NCI-H1436 treated with DMSO at 0.1 percent for 48 hours (cell line): ENCODE results near the gene LTB4R.
"Not testable (repeated sequence)": the region's sequence is repeated elsewhere in the genome, so short reads cannot be mapped to it uniquely, and the experiment has no call there.

Experiments used
- DNase-seq: peaks from one replicate; lab custom pipeline; 2025; lab: John Stamatoyannopoulos, UW

The LTB4R gene

DNA sequence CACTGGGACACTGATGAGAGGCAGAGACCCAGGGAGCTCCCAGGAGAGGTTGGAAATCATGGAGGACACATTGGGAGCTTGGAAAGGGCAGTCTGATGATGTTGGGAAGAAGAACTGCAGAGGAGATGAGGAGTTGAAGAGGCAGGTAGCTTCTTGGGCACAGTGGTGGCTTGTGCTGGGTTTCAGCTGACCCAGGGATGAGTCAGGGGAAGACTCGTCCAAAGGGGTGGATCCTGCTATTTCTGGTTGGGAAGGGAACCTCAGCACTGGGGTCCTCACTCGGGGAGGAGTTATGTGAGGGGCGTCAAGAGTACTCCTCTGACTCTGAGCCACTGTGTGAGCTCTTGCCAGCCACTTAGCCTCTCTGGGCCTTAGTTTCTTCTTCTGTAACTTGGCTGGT, 12.0 kb downstream of the LTB4R start:
- no peak for DNase-seq

GRCh38 chr14:24324024-24324423, 12.7 kb downstream of the LTB4R start:
- DNase-seq: no peak

DNA sequence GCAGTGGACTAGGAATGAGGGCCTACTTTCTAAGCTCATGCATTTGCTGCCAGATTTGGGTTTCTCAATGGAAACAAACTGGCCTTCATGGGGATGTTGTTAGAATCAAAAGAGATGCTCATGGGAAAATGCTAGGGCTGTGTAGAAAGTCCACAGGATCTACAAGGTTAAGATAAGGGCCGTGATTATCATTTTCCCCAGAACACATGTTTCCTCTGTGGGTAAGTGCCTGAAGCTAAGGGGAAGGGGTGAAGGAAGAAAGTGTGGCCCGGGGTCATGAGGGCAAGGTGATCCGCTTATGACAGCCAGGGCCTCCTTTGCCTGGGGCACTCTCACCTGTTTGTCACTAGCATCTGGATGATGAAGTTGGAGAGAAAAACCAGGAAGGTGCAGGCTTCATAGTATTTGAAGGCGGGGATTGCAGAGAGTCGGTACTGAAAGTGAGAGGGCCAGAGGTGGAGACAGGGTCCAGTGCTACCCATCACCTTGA, 13.8 kb downstream of the LTB4R start:
- no peak for DNase-seq

- no peak for DNase-seq
Measured at GRCh38 chr14:24325963-24326362, 14.7 kb downstream of the LTB4R start.

DNA sequence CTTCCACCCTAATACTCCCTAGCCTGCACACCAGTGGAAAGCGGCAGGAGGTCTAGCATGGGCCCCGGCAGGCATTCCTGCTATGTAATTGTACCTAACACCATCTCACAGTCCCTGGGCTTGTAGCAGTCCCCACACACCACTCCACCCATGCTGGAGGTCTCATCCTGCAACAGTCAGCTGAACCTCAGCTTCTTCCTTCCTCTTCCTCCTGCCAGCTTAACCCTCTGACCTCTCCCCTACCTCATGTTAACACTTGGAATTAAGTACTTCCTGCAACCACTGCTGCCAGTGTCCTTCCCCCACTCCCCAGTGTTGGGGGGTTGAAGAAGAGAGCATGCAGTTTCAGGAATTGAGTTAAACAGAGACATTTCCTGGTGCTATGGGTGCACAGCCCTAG, 16.0 kb downstream of the LTB4R start:
- no peak for DNase-seq

GRCh38 chr14:24327914-24328313, 16.6 kb downstream of the LTB4R start:
- DNase-seq: not testable (repeated sequence)

DNA sequence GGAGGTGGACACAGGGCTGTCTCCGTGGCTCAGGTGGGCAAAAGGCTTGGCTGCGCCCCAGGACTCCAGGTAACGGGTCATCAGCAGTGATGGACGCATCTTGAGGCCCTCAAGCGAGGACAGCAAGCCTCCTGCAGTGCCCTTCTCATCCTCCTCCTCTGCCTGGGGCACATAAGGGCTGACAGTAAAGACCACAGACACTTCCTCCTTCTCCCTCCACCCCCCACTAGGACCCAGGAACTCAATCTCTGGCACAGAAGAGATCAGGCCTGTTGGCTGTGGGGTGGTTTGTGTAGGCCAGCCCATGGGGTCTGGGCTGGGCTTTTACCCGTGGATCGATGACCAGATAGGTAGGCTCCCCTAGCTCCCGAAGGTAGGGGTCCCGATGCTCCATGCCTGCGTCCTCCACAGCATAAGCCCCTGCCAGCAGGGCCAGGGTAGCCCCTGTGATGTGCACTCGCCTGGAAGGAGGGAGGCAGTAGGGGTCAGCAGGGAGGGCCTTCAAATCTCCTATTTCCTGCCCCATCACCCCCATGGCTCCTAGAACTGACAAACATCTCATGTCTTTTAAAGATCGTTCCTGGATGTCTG, 17.9 kb downstream of the LTB4R start:
- no peak for DNase-seq

DNA sequence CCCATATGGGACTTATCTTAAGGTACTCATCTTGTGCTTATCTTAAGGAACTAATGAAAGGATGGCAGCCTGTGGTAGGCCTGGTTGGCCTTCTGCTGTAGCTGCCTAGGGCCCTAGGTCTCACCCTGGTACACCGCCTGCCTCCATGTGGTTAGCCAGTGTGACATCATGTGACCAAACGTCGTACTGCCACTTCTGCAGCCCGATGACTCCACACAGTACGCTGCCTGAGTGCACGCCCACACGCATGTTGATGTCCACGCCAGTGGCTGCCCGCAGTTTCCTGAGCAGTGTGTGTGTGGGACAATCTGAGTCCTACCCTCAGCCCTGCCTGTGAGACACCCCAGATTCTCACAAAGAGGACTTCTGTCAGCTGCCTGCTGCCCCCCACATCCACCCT, 18.4 kb downstream of the LTB4R start:
- DNase-seq: no peak

- no peak for DNase-seq
Measured at GRCh38 chr14:24330973-24331674, 19.8 kb downstream of the LTB4R start.

DNA sequence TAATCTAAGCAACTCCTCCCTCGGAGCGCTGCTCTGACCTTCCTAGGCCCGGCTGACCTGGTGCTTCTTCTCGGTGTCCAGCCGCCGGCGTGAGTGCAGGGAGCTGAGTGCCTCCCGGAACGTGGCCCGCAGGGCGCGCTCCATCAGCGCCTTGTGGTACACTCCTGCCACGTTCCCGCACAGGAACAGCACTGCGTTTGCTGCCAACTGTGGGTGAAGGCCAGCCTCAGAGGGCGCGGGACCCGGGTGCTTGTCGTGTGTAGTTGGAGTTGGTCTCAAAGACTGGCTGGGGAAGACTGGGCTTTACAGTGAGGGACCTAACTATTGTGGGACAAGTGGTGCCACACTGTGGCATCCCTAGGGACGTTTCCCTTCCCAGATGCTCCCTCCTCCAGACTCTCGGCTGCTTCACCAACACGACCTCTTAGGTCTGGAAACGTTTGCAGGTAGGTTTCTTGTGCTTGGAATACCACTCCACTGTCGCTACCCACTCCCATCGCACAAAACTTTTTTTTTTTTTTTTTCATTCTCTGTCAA, 20.5 kb downstream of the LTB4R start:
- DNase-seq: no peak

DNA sequence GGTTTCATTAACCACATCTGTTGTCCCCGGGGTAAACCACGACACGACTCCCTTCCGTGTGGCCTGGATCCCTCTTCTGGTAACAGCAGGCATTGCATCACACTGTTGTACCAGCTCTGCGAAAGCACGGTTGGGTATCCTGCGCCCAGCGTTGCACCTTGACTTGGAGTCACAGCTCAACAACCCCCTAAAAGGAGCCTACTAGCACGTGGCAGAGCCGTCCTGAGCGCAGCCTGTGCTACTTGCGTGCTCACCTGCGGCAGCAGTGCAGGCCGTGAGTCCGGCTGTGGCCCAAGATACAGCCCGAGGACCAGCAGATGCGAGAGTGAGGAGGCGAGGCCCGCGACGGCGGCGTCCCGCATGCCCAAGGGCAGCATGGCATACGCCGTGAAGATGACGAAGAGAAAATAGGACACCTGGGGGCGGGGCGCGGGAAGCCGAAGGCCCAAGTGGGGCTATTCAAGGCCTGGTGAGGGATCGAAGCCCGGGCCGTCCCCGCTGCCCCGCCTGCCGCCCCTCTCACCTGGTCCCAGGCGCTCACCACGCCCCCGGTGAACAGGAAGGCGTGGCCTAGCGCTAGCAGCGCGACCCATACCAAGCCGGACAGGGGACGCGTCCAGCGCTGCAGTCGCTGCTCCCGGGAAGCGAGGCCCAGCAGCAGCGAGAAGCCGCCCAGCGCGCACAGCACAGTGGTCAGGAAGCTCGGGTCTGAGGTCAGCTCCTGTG, 21.1 kb downstream of the LTB4R start:
- DNase-seq: no peak

DNA sequence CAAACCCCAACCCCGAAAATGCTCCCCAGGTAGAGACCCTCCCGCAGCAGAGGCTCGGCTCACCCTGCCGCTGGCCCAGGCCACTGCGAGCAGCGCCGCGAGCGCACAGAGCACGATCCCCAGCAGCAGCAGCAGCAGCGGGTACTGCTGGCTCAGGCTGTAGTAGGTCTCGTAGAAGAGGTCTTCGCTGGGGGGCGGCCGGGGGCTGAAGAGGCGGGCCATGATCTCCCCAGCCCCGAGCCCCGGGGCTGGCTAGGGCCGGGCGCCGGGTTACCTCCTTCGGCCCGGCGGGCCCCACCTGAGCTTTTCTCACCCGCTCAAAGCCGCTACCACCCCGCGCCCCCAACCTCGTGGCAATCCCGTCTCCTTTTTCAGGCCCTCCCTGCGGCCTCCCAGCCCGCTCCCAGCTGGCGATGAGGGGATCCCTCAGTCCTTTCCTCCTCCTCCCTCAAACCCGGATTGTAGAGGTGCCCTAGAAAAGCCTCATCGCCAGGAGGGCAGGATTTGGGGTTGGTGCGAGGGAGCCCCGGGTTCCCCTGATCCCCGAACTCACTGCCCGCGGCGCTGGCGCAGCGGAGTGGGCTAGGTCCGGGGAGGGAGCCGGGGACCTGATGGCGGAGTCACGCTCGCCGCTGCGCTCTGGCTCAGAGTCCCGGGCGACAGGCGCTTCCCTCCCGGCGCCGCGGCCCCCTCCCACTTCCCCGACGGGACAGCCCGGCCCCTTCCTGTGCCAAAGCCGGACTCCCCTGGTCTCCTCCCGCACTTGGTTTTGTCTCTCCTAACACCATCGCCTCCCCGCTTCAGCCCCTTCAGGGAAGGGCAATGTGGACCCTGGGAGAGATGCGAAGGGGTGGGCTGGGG, 23.4 kb downstream of the LTB4R start, which contains the start of gene ADCY4:
ADCY4 (minus strand) TSS at position 641 of the 861 bp plus-strand sequence; CDS start at position 222, 419 bp downstream.
- DNase-seq: no peak

DNA sequence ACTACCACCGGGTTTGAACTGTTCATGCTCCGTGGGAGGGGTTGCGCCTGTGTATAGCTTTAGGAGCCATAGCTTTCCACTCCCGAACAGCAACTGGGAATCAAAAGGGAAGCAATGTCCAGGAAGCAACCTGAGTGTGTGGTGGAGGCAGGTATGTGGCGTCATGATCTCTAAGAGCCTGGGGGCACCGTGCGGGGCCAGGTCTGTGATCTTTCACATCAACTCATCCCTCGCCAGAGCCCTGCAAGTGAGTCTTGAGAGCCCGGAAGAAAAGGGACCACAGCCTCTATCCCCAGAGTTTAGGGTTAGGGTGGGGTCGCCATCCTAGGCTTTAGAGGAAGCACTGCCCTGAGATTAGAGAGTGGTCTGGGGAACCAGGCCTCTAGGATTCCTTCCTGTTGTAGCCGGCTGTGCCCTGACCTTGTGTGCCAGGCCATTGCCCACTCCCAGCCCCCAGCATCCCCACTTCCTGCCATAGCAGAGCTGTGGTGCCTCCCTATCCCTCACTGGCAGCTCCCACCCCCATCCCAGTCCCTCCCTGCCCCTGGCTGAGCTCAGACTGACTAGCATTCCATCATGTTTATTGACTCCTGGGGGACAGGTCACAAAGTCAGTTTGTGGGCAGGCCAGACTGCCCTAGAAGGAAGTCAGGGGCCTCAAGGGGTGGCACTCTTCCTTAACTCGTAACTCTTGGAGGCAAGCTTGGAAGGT, 24.3 kb downstream of the LTB4R start:
- DNase-seq: no peak

GRCh38 chr14:24337144-24337823, 26.0 kb downstream of the LTB4R start:
- DNase-seq: no peak

DNA sequence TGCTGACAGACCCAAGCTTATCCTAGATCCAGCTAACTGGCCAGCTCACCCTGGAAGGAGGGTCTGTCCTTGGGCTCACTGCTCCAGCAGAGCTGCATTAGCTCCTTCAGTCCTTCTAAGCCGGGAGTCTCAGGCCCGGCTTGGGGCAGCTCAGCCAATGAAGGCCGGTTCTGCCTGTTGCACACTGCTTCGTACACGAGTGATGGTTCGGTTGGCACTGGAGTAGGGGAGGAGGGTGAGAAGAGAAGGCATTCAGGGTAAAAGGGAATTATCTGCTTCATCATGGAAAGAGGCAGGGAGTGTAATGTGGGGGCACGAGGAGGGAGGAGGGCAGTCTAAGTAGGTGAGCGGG, 26.5 kb downstream of the LTB4R start:
- DNase-seq: no peak

DNA sequence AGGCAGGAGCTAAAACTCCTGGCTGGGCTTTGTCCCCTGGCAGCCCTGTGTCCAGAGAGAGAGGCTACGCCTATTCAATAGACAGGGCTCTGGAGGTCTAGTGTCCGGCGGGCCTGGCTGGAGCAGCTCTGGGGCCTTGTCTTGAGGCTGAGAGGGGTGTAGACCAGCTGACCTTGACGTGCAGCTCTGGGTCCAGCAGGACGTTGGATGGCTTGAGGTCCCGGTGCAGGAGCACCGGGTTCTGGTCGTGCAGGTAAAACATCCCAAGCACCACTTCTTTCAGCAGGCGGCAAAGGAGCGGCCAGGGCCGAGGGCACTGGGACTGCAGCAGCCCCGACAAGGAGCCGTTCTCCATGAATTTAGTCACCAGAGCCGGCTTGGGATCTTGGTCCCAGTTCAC, 27.5 kb downstream of the LTB4R start:
- no peak for DNase-seq

- DNase-seq: no peak
Measured at GRCh38 chr14:24339284-24340151, 28.2 kb downstream of the LTB4R start, which contains the start of gene RIPK3. RIPK3 (minus strand) TSS chr14:24339991; CDS start chr14:24339826, 165 bp downstream.

GRCh38 chr14:24340606-24341005, 29.3 kb downstream of the LTB4R start:
- no peak for DNase-seq

- no peak for DNase-seq
Measured at GRCh38 chr14:24342889-24343288, 31.6 kb downstream of the LTB4R start.
